Stimulated activated CD4-positive, alpha-beta T cell treated with anti-CD3 and anti-CD28 coated beads, Interleukin-12 subunit alpha, Interleukin-12 subunit beta, amount 100 ng/mL, for 48 hours (primary cell): ENCODE measurements around the gene DYNC1I1.

Experiments used
- DNase-seq, 3 donors: peaks; one replicate each; pipeline ENCODE4 v3.0.0-alpha.2; 2020; ENCODE audit warnings: low read depth in 2 of 3, low spot score in 1 of 3

DYNC1I1 gene

DNA sequence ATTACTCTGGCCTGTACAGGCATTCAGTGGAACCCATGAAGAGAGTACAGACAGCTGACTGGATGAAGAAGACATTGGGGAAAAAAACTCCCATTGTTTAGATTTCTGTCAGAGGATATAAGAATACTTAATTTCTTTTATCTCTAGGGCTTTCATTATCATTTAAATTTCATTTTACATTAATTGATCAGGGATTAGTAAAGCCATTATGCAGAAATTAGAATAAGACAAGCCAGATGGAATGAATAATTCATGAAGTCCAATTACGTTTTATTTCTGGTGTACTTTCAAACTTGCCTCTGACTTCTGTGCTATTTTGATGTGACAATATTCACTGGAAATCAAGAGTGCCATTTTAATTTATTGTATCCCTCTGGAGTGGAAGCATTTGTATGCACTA, 302.5 kb downstream of the DYNC1I1 start:
- no peak for DNase-seq

DNA sequence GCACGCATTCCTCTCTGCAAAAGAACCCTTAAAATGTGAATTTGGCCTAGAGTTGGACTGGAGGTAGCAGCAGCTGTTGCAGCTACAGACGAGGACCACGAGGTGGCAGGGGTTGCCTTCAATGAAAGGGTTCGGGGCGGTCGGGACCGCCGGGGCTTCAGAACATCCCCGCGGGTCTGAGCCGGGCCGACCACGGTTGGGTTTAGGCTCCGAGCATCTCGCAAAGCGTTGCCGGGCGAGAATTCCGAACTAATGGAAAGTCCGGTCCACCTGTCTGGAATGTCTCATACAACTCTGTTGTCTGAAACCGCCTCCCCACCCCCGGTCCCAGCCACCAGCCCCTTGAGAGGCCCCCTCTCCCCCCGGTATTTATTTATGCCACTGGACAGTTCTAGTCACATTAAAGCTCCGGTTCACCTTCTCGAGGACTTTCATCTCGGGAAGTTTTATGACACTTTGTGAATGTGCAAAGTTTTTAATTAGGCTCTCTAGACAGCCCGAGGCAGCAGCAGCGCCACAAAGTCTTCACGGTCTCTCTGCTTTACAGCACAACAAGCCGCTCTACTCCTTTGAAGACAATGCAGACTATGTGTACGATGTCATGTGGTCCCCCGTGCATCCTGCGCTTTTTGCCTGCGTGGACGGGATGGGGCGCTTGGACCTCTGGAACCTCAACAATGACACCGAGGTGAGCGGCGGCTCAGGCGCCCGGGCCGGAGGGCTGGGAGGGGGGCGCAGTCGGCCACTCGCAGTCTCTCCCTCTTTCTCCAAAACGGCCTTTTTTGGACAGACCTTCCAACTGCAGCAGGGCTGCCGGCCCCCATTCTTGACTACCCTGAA, 303.4 kb downstream of the DYNC1I1 start:
- peak; percentile 9 to 25 (median 15) for DNase-seq

DNA sequence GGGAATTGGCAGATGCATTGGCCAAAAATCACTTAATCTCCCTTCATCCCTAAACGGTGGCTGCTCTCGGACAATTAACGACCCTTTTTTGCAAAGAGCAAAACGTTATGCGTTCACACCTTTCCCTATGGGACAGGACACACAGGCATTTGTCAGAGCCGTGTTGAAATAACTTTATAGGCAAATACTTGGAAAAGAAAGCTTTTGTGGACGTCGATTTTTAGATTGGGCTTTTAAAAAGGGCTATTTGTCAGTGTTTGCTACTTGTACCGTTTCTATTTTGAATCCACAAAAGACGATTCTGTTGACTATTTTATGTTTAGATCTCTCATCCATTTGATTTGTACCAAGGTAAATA, 304.0 kb downstream of the DYNC1I1 start:
- DNase-seq, result no peak

DNA sequence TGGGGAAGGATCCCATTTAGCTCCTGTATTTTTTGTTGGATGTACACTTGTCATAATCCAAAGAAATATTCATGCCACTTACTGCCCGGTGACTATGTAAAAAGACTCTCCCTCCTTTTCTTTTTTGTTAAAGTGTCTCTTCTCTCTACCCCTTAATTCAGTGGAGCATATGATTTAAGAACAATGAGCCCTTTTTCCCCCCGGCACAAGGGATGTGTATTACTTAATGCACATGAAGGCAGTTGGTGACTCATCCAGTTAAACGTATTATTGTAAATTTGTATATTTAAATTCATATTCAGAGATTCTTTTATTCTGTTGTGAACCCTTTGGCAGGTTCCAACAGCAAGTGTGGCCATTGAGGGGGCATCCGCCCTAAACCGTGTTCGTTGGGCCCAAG, 307.7 kb downstream of the DYNC1I1 start:
- no peak for DNase-seq

DNA sequence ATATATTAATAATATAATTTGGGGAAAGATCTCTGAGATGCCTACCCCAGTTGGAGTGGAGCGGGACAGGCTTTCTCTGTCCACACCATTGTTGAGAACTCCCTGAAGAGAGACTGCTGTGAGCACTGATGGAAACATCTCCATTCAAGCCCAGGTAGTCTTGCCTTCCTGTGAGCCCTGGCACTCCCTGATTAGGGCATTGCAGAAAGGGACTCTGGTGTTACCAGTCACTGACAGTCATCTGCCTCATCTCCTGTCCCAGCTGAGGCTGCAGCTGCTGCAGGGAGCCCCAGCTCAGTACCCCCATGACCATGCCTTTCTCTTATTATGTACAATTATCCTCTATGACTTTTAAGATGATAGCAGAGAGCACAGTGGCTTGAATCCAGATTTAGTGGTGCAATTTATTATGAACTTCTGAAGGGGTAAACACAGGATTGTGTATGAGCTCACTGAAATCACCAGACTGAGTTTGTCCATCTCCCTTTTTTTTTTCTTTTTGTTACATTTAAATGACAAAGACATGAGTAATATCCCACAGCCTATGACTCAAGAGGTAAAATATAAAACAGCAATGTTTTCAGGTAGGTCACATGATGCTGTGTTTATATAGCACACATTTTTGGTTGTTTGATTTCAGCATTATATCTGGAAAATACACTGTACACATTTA, 312.7 kb downstream of the DYNC1I1 start:
- no peak for DNase-seq

DNA sequence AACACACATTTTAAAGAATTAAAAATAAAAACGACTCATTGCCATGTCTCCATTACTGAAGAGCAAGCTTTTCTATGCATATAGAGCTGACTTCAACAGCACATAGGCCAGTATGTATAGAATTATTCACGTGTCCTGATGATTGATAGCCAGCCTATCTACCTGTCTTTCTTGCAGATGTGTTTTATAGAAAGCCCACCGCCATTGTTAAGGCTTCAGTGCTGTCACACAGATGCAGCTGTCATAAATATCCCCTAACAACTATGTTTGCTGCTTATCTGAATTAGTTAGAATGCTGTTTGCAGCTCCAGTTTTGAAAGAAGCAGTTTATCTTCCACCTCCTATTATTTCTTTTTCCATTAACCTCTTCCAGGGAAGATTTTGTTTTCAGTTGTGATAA, 313.6 kb downstream of the DYNC1I1 start:
- no peak for DNase-seq

DNA sequence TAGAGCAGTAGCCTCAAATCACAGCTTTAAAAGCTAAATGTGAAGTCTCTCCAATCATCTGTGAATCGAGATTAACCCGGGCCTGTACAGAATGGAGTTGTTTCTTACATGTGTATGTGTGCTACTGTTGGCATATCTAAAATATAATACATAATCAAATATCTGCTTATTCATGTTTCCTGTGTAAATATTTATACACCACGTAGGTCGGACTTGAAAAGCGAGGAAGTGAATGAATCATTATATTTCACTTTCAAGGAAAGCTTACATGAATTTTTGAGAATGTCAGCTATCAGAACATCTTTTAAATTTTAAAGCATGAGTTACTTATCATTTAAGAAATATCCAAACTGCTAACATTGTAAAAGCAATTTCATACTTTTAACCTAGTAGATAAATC, 316.2 kb downstream of the DYNC1I1 start:
- no peak for DNase-seq

DNA sequence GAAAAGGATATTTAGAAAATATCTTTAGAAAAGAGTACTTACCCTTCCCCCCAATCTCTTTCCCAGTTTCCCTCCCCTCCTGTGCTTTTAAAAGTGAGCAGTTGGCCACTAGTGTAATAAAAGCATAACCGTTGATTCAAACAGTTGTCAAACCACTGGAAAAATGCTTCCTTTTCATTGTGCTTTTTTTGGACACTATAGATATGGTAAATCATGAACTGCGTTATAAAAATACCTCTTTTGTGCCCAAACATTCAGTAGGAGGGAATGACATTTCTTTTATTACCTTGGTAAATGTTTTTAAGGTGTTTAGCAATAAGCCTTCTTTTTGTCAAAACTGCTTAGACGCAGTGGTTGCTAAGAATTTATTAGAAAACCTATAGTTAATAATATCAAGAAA, 317.2 kb downstream of the DYNC1I1 start:
- no peak for DNase-seq

DNA sequence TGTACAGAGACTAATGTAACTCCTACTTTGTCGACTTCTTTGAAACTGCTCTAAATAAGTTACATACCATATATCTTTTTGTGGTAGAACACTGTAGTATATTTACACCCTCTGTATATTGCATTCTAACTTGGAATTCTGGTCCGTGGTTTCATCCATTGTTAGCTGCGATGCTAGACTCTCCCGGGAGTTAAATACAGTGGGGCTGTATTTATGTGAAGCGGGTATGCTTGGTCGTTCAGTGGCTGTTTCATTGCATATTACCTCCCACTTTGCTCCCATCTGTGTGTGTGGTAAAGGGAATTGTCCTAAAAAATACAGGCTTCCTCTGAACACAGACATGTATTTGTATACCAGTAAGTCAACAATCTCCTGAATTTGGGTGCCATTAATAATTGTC, 318.4 kb downstream of the DYNC1I1 start:
- no peak for DNase-seq

DNA sequence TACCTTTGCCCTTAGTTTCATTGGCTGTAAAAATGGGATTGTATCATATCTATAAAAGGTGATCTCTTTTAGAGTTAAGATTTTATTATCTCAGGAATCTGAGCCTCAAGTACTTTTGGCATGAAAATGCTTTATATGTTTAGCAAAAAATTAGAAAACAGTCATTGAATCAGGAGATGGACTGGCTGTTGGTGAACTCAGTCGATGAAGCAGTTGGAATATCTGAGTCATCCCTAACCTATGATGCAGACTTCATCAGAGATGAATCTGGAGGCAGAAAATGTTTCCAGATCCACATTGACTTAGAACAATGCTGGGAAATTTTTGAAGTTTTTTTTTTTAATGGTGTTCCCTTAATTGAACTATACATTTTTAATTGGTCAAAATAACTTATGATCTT, 321.1 kb downstream of the DYNC1I1 start:
- no peak for DNase-seq

DNA sequence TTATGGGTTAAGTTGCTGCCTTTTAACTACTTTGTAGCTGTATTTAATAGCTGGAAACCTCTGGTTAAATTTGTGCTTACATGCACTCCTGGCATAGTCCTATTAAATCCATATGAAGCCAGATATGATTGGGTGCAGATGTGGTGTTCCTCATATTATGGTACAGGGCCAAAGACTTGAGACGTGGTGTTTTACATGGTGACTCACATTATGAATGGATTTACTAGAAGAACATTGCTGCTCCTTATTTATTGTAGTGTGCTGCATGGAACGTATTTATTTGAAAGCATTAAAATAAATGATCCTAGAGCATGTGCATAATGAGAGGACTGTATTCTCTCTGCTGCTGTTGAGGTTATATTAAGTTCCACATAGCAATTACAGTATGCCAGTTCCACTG, 325.5 kb downstream of the DYNC1I1 start:
- no peak for DNase-seq

DNA sequence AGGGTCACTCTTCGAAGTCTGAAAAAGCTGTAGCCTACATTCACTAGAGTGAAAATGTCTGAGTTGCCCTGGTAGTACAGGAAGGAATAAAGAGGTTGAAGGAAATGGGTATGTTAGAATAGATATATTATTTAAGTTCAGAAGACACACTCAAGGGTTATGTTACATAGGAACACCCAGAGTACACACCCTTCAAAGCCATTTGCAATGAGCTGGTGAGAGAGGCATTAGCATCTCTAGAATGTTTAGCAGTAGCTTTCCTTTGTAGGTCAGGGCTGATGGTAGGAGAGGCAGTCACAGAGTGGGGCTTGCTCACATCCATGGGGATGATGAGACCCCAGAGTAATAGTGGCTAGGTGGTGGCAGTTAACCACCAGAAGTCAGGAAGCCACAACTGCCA, 328.4 kb downstream of the DYNC1I1 start:
- DNase-seq, result no peak

DNA sequence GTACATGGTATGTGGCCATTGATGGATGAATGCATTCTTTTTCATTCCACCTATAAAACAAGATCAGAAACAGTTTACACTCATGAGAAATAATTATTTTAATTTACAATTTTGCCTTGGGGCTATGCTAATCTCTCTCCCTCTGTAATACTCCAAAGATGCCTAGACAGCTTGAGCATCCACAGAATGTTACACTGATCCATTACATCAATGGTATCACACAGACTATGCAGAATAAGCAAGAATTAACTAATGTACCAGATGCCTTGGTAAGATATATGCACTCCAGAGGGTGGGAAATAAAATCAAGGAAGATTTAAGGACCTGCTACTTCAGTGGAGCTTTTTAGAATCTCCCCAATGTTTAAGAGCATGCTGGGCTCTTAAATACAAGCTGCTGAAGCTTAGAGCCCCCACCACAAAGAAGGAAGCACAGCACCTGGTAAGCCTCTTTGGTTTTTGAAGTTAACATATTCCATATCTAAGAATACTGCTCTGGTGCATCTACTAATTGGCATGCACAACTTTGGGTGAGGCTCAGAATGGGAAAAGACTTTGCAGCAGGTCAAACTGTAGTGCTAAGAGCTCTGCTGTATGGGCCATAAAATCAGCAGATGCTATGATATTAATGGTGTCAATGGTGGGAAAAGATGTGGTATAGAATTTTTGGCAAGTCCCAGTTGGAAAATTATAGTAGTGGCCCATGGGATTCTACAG, 329.9 kb downstream of the DYNC1I1 start:
- DNase-seq, result no peak

DNA sequence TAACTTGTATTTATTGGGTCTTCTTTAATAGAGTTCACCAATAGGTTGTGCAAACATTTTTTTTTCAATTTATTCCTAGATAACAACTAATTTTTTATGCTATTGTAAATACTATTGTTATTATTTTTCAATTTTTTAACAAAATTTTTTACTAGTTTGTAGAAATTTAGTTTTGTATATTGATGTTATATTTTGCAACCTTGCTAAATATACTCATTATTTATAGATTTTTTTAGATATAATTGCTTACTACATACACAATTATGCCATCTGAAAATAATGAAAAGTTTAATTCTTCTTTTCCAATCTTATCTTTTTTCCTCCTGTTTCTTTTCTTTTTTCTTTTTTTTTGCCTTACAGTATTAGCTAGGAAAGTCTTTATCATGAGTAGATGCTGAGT, 332.6 kb downstream of the DYNC1I1 start:
- DNase-seq, result no peak

DNA sequence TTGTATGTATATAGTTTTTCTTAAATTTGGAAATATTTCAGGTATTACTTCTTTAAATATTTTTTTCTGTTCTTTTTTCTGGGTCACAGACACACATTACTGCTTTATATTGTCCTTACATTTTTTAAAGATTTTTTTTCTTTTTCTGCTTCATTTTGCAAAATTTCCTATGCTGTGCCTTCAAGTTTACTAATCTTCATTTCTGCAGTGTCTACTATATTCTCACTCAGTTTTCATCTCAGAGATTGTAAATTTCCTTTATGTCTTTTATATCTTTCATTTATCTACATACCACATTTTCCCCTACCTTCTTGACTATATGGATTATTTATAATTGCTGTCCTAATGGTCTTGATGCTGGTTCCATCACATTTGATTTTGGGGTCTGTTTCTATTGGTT, 339.1 kb downstream of the DYNC1I1 start:
- no peak for DNase-seq

DNA sequence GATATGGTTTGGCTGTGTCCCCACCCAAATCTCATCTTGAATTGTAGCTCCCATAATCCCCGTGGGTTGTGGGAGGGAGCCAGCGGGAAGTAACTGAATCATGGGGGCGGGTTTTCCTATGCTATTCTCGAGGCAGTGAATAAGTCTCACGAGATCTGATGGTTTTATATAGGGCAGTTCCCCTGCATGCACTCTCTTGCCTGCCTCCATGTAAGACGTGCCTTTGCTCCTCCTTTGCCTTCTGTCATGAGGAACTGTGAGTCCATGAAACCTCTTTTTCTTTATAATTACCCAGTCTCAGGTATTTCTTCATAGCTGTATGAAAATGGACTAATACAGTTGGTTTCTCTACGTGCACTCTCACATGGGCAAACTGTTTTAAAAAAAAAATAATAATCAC, 341.8 kb downstream of the DYNC1I1 start:
- no peak for DNase-seq

DNA sequence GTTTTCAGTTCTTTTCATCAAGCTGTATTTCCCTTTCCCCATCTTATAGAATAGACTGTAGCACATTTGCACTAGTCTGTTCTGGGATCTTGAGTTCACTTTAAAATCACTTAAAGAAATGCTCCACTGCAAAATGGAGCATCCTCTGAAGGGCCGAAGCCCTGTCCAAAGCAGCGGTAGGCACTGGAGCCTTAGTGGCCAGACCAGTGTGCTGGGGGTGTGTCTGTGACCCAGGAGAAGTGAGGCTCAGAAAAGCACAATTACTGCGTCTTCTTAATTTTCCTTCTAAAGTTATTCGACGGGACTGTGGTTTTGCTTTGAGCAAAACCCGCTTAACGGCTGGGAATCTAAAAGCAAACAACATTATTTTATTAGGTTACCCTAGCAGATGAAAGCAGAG, 343.8 kb downstream of the DYNC1I1 start:
- no peak for DNase-seq

DNA sequence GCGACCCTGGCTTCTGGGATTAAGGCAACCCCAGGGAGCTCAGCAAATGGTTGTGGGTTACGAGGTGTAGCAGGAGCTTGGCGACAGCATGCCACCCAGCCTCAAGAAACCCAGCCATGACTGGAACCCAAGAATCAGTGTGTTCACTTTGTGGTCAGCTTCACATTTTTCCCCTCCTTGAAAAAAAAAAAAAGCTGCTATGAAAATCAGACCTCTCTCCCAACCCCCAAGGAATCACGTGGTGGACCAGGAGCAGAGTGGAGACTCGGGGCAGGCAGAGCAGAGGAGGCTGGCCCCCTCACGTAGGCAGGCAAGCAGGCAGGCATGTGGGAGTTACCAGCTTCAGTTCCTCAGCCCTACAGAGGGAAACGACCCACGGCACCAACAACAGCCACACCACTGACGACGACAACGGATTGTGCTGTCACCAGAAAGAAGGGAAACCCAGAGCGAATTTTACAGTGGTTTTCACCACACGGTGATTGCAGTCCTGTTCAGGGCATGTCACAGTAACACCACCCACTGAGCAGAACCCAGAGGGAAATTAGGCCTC, 346.2 kb downstream of the DYNC1I1 start:
- no peak for DNase-seq

DNA sequence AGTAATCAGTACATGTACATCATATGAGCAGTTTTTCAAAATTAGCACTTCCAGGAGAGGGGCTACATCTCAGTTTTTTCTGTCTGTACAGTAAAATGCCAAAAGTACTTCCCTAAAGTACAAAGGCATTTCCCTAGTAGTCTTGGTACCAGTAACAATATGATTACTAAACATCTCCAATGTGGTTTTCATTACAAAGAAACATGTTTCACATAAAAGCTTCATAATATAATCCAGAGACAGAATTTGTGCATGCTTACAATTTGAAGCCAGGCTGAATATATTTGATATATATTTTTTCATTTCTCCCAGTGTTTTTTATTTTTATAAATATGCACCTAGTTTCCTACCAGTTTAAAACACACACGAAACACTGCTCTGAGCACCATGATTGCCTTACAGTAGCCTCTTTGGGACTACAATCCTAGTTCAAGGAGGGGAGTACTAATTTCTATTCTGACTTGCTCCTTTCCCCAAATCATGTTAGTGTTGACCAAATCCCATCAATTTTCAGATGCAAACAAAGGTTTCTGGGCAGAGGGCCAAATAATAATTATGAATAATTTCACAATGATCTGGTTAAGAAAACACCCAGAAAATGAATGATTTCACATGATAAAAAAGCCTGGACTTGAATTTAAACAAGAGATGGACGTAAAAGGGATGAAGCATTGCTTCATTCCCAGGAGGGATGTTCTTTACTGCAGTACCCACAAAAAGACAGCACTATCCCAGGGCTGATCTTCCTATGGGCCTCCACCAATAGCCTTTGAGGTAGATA, 348.3 kb downstream of the DYNC1I1 start:
- no peak for DNase-seq

DNA sequence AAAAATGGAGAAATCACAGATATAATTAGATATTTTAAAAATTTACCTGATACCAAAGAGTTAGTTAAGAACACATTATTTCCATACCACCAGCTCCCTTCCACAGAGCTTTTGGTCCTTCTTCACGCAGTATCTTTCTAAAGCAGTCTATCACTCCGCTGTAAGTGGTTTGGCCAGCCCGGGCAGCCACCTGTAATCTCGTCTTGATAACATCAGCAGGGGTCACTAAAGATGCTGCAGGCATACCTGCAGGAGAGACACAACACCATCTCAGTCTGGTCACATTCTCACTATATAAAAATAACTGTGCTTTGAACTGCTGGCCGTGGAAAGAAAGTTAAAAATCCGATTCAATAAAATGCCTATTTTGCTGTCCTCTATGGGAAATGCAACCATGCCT, 349.4 kb downstream of the DYNC1I1 start:
- no peak for DNase-seq

DNA sequence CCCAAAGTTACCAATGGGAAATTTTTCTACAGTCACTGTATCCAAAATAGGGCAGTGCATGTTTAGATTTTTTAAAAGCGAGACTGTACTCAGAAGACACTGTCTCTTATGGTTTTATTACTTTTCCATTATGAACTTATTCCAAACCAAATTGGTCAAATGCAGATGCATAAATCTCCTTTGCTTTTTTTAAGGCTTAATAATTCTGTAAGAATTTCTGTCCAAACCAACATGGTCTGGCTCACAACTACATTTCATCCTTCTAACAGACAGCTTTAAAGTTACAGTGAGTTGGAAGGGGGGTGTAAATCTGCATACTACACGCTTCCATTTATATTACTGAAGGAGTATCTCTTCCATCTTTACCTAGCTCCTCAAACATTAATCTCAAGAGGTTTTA, 350.4 kb downstream of the DYNC1I1 start:
- DNase-seq, result no peak
